Spleen (tissue), 11 donors: ENCODE results near the gene NOXO1. TPM values are rescaled to one million over a fixed set of nuclear protein-coding genes. Genes with fewer than 3 reads are reported as not detected.

Experiments used
- DNase-seq: peaks from one replicate; pipeline ENCODE4 v3.0.0-alpha.2; 2020
- H3K27ac ChIP-seq, 8 donors: fragments of 200-600 bp; sonication (generic) in 7 of 8; 1 replicate in 4 of 8; 2 replicates in 4 of 8; pipeline versions ENCODE4 v1.5.0 to v1.8.0; 2016 to 2021; ENCODE audit warnings: inconsistent platforms in 4 of 8, mild to moderate bottlenecking in 4 of 8, moderate library complexity in 1 of 8
- H3K27me3 ChIP-seq, 7 donors: fragments of 200-600 bp; sonication (generic) in 6 of 7; replicated peaks in 1 of 7; 1 replicate in 4 of 7; 2 replicates in 3 of 7; pipeline versions ENCODE4 v1.5.0 to v1.8.0; 2016 to 2021; ENCODE audit warnings: inconsistent platforms in 3 of 7, mild to moderate bottlenecking in 1 of 7
- H3K36me3 ChIP-seq, 6 donors: fragments of 200-600 bp; sonication (generic) in 5 of 6; 1 replicate in 4 of 6; 2 replicates in 2 of 6; pipeline versions ENCODE4 v1.5.0 to v1.8.0; 2016 to 2021; ENCODE audit warnings: inconsistent platforms in 2 of 6
- H3K4me1 ChIP-seq, 6 donors: fragments of 200-600 bp; sonication (generic) in 5 of 6; 1 replicate in 3 of 6; 2 replicates in 3 of 6; pipeline versions ENCODE4 v1.5.0 to v1.8.0; 2016 to 2021; ENCODE audit warnings: inconsistent platforms in 3 of 6
- H3K4me3 ChIP-seq, 8 donors: fragments of 200-600 bp; sonication (generic) in 7 of 8; 1 replicate in 4 of 8; 2 replicates in 4 of 8; pipeline versions ENCODE4 v1.5.0 to v1.8.0; 2016 to 2021; ENCODE audit warnings: inconsistent platforms in 4 of 8, mild to moderate bottlenecking in 4 of 8, moderate library complexity in 2 of 8
- H3K9me3 ChIP-seq, 8 donors: fragments of 200-600 bp; sonication (generic) in 7 of 8; 1 replicate in 4 of 8; 2 replicates in 4 of 8; pipeline versions ENCODE4 v1.5.0 to v1.8.0; 2016 to 2021; ENCODE audit warnings: inconsistent platforms in 4 of 8
- CTCF ChIP-seq, 11 experiments: fragments of 200-600 bp in 7 of 11; fragments of 450-650 bp in 4 of 11; sonication (generic) in 4 of 11; IDR thresholded peaks in 8 of 11; conservative IDR thresholded peaks in 3 of 11; 1 replicate in 7 of 11; 2 replicates in 4 of 11; pipeline versions ENCODE4 v1.4.0 to v1.8.0; 2016 to 2021; ENCODE audit warnings: antibody characterized with exemption in 11 of 11, inconsistent platforms in 4 of 11, mild to moderate bottlenecking in 1 of 11
- POLR2A ChIP-seq, 3 donors: fragments of 450-650 bp; IDR thresholded peaks; one replicate each; pipeline ENCODE4 v1.5.1; 2017; ENCODE audit warnings: antibody characterized with exemption in 3 of 3, mild to moderate bottlenecking in 1 of 3
- POLR2AphosphoS5 ChIP-seq, 3 donors: sonication (generic); formaldehyde crosslinking; IDR thresholded peaks; one replicate each; pipeline ENCODE4 v1.5.1; 2017; ENCODE audit warnings: antibody characterized with exemption in 3 of 3
- WGBS, 5 donors: extraction: QIAGEN DNeasy Blood & Tissue Kit in 3 of 5; methylation state at CpG; one replicate each; pipeline versions ENCODE4 v1.1.5 to v1.1.7; 2013 to 2018; 5-methylcytosine and 5-hydroxymethylcytosine counted together
- intact Hi-C: fragments of 100-400 bp; cut with DNase I; formaldehyde crosslinking; loops from one replicate; pipeline ENCODE4 v1.15.0; 2023; ENCODE audit warnings: low total_unique reads
- polyA plus RNA-seq, 3 donors: library from polyadenylated mRNA; stranded (reverse); fragments of 200-250 nt; gene quantifications; one replicate each; pipeline ENCODE4 v1.2.1, GENCODE V29; 2013
- total RNA-seq, 7 donors: library from RNA; depleted of rRNA in 3 of 7; stranded (reverse); fragments of >200 nt in 3 of 7; fragmentation: NEBNext Ultra II Directional in 4 of 7; extraction: Animal tissue kit (Norgen Biotek cat#: 25700) in 4 of 7; gene quantifications; one replicate each; pipeline versions ENCODE4 v1.1.0 to v1.2.1, GENCODE V29; 2016 to 2021
- donor health status: healthy with polysubstance abuse.
- donor health status: DM: no; HTN: no; CAD: no; lungs with moderate emphysema.
- donor health status: DM: no; HTN: no; CAD: no.
- donor health status: Bipolar disorder and iron deficiency.
- donor health status: healthy.
- donor health status: DM: no; HTN: no; CAD: no.
- donor health status: DM: yes; HTN: yes; CAD: no.

NOXO1 gene
- total and polyA plus RNA-seq, 10 donors = 0.30 to 1.4 (median 0.82) TPM; not detected in 4

- WGBS, 5 donors = 9 to 53% (median 18%) methylated on average over 3 to 59 of the region's 59 CpGs
- Histone ChIP-seq H3K4me3 (peak within 1 kb of the TSS; percentile 43 to 87 (median 69)), H3K4me1 (peaks cover 24 to 90% (median 78%) of the 10 kb centered on the region in 6 donors), H3K27ac (peak within 1 kb of the TSS in 7 of 8 donors; percentile 63 to 90 (median 87)), H3K27me3 (peaks cover 0 to 56% (median 12%) of the 10 kb centered on the region in 7 donors), H3K36me3 (peaks cover 0 to 15% (median 0%) of the 10 kb centered on the region in 6 donors), H3K9me3 (no peaks in the 10 kb centered on the region)
- DNase-seq = peak; percentile 77
- intact Hi-C loops = loop anchor here (5.0 kb wide), 1 partner anchor 126 kb away; no protein-coding TSS in a partner anchor
- TF ChIP-seq CTCF (IDR thresholded peaks at IDR 0.05 in 8 of 11, conservative IDR thresholded peaks at IDR 0.05 in 3 of 11) (no peak), POLR2A (IDR thresholded peaks at IDR 0.05) (no peak), POLR2AphosphoS5 (IDR thresholded peaks at IDR 0.05) (no peak)
Measured at GRCh38 chr16:2026461-2027023, 45.3 kb upstream of the NOXO1 start, which contains the start of gene NHERF2. Gene NHERF2, plus strand, starts transcription at chr16:2026902. Its CDS starts 104 bp downstream, at chr16:2027006.

GRCh38 chr16:2025878-2026460, 44.7 kb upstream of the NOXO1 start:
- Histone ChIP-seq H3K27ac (peak overlapping the region in 7 of 8 donors; percentile 51 to 90 (median 87)), H3K4me1 (peaks cover 24 to 87% (median 72%) of the 10 kb centered on the region in 6 donors), H3K4me3 (peak overlapping the region in 7 of 8 donors; percentile 17 to 87 (median 68)), H3K36me3 (peaks cover 0 to 15% (median 0%) of the 10 kb centered on the region in 6 donors), H3K9me3 (no peaks in the 10 kb centered on the region), H3K27me3 (peaks cover 0 to 61% (median 18%) of the 10 kb centered on the region in 7 donors)
- TF ChIP-seq CTCF (IDR thresholded peaks at IDR 0.05 in 8 of 11, conservative IDR thresholded peaks at IDR 0.05 in 3 of 11) = no peak
- WGBS, 5 donors = 63 to 96% (median 78%) methylated on average over 15 to 16 of the region's 16 CpGs
- intact Hi-C loops = loop anchor here (5.0 kb wide), 1 partner anchor 126 kb away; no protein-coding TSS in a partner anchor
- peak; percentile 65 for DNase-seq

GRCh38 chr16:2025251-2025650, 44.0 kb upstream of the NOXO1 start:
- Histone ChIP-seq H3K27me3 (peaks cover 0 to 68% (median 25%) of the 10 kb centered on the region in 7 donors), H3K4me3 (peak overlapping the region in 1 of 8 donors; percentile 87), H3K4me1 (peaks cover 26 to 87% (median 71%) of the 10 kb centered on the region in 6 donors), H3K9me3 (no peaks in the 10 kb centered on the region), H3K27ac (peak overlapping the region in 6 of 8 donors; percentile 13 to 90 (median 86)), H3K36me3 (peaks cover 0 to 10% (median 0%) of the 10 kb centered on the region in 6 donors)
- 86 to 97% (median 92%) methylated on average over 14 of the region's 14 CpGs for WGBS, 5 donors
- DNase-seq = peak; percentile 75
- intact Hi-C loops = loop anchor here (5.0 kb wide), 1 partner anchor 127 kb away; no protein-coding TSS in a partner anchor
- TF ChIP-seq POLR2AphosphoS5 (IDR thresholded peaks at IDR 0.05) (no peak), CTCF (IDR thresholded peaks at IDR 0.05 in 8 of 11, conservative IDR thresholded peaks at IDR 0.05 in 3 of 11) (no peak), POLR2A (IDR thresholded peaks at IDR 0.05) (no peak)

- TF ChIP-seq POLR2AphosphoS5 (IDR thresholded peaks at IDR 0.05) (no peak), POLR2A (IDR thresholded peaks at IDR 0.05) (no peak), CTCF (IDR thresholded peaks at IDR 0.05 in 8 of 11, conservative IDR thresholded peaks at IDR 0.05 in 3 of 11) (no peak)
- Histone ChIP-seq H3K27me3 (peaks cover 0 to 78% (median 37%) of the 10 kb centered on the region in 7 donors), H3K27ac (peak overlapping the region; percentile 62 to 88 (median 84)), H3K4me1 (peaks cover 27 to 86% (median 69%) of the 10 kb centered on the region in 6 donors), H3K9me3 (no peaks in the 10 kb centered on the region), H3K4me3 (peak overlapping the region in 5 of 8 donors; percentile 21 to 64 (median 28)), H3K36me3 (no peaks in the 10 kb centered on the region)
- intact Hi-C loops = no loop called here
- DNase-seq = peak; percentile 75
- WGBS, 5 donors = 60 to 74% (median 68%) methylated on average over 12 of the region's 12 CpGs
Measured at GRCh38 chr16:2024032-2024420, 42.8 kb upstream of the NOXO1 start.
